Spleen (tissue), 7 donors: ENCODE measurements around the gene LPO.

Experiments
- CTCF ChIP-seq, 11 experiments: fragments of 200-600 bp in 7 of 11; fragments of 450-650 bp in 4 of 11; sonication (generic) in 4 of 11; IDR thresholded peaks in 8 of 11; conservative IDR thresholded peaks in 3 of 11; 1 replicate in 7 of 11; 2 replicates in 4 of 11; pipeline versions ENCODE4 v1.4.0 to v1.8.0; 2016 to 2021; ENCODE audit warnings: antibody characterized with exemption in 11 of 11, inconsistent platforms in 4 of 11, mild to moderate bottlenecking in 1 of 11
- POLR2A ChIP-seq, 3 donors: fragments of 450-650 bp; IDR thresholded peaks; one replicate each; pipeline ENCODE4 v1.5.1; 2017; ENCODE audit warnings: antibody characterized with exemption in 3 of 3, mild to moderate bottlenecking in 1 of 3
- donor health status: DM: no; HTN: no; CAD: no; lungs with moderate emphysema.
- donor health status: DM: no; HTN: no; CAD: no.
- donor health status: DM: no; HTN: no; CAD: no.

GRCh38 chr17:58236394-58236793 is 2.0 kb upstream of the LPO start:
- TF ChIP-seq CTCF (IDR thresholded peaks at IDR 0.05 in 8 of 11, conservative IDR thresholded peaks at IDR 0.05 in 3 of 11) (no peak), POLR2A (IDR thresholded peaks at IDR 0.05) (no peak)
